Suprapubic skin (tissue), 4 donors: ENCODE measurements around the gene CCDC69. TPM values are rescaled to one million over a fixed set of nuclear protein-coding genes. Genes with fewer than 3 reads are reported as not detected.
"Not testable (repeated sequence)": the region's sequence is repeated elsewhere in the genome, so short reads cannot be mapped to it uniquely, and the experiment has no call there.

ENCODE experiments used
- DNase-seq, 2 donors: peaks; one replicate each; pipeline ENCODE4 v3.0.0-alpha.2; 2019; ENCODE audit warnings: low spot score in 2 of 2
- H3K27ac ChIP-seq: fragments of 200-600 bp; sonication (generic); one replicate; pipeline ENCODE4 v1.5.1; 2019
- H3K27me3 ChIP-seq: fragments of 200-600 bp; sonication (generic); one replicate; pipeline ENCODE4 v1.5.1; 2019
- H3K36me3 ChIP-seq: fragments of 200-600 bp; sonication (generic); one replicate; pipeline ENCODE4 v1.5.1; 2019
- H3K4me1 ChIP-seq: fragments of 200-600 bp; sonication (generic); one replicate; pipeline ENCODE4 v1.5.1; 2019
- H3K4me3 ChIP-seq: fragments of 200-600 bp; sonication (generic); one replicate; pipeline ENCODE4 v1.5.1; 2019; ENCODE audit warnings: mild to moderate bottlenecking
- H3K9me3 ChIP-seq: fragments of 200-600 bp; sonication (generic); one replicate; pipeline ENCODE4 v1.5.1; 2019
- CTCF ChIP-seq, 2 donors: fragments of 200-600 bp in 1 of 2; fragments of 450-650 bp in 1 of 2; sonication (generic) in 1 of 2; IDR thresholded peaks; one replicate each; pipeline ENCODE4 v1.5.1; 2016 to 2019; ENCODE audit warnings: antibody characterized with exemption in 2 of 2, mild to moderate bottlenecking in 1 of 2, moderate library complexity in 1 of 2
- EP300 ChIP-seq: sonication (generic); formaldehyde crosslinking; IDR thresholded peaks from one replicate; pipeline ENCODE4 v1.6.1; 2017; ENCODE audit warnings: antibody characterized with exemption
- POLR2A ChIP-seq, 2 donors: fragments of 450-650 bp; IDR thresholded peaks; one replicate each; pipeline ENCODE4 v1.6.1; 2017; ENCODE audit warnings: antibody characterized with exemption in 2 of 2, mild to moderate bottlenecking in 2 of 2, moderate library complexity in 2 of 2
- POLR2AphosphoS5 ChIP-seq, 3 donors: sonication (generic); formaldehyde crosslinking; IDR thresholded peaks; one replicate each; pipeline ENCODE4 v1.6.1; 2017; ENCODE audit warnings: antibody characterized with exemption in 3 of 3
- WGBS: methylation state at CpG from one replicate; pipeline ENCODE4 v1.1.5; 2018; 5-methylcytosine and 5-hydroxymethylcytosine counted together
- total RNA-seq, 4 donors: library from RNA; depleted of rRNA; stranded (reverse); fragments of >200 nt; gene quantifications; one replicate each; pipeline ENCODE4 v1.1.0, GENCODE V29; 2016

CCDC69 gene
- total RNA-seq, 4 donors from 2014 or later, result 11.5 to 32.3 (median 26.8) TPM

DNA sequence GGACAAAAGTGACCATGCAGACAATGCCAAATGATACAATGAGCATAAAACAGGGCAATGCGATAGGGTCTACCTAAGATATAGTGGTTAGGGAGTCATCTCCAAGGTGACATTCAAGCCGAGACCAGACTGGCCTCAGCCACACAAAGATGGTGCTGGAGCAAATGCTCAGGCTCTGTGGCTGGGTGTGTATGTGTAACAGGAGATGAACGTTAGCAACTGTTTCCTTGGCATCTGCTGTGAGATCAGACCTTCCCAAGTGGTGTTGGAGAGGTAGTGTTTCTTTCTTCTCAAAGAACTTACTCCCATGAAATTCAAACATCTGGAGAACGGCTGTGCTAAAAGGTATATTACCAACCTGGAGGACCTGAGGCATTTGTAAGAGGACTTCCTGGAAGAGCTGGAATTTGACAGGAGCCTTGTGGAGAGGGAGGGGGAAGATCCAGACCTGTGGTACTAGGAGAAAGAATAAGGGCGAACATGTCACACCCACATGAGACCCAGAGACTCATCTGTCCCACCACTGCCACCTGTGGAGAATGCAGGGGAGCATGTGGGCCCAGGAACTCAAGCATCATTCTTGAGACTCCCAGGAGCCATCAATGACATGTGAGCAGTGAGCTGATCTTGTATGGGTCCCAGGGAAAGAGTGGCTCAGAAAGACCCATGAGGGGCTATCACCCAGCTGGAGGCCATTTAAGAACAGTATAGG is 45.0 kb downstream of the CCDC69 start:
- DNase-seq, result peak; percentile 24 to 45
- no peak overlapping the region for H3K27ac ChIP-seq
- no peak overlapping the region for H3K4me3 ChIP-seq
- 92% methylated on average over 5 of the region's 5 CpGs for WGBS
- no peak for TF ChIP-seq POLR2A (IDR thresholded peaks at IDR 0.05)
- no peak for TF ChIP-seq CTCF (IDR thresholded peaks at IDR 0.05)
- TF ChIP-seq POLR2AphosphoS5 (IDR thresholded peaks at IDR 0.05), result no peak
- no peak for TF ChIP-seq EP300
- no peaks in the 10 kb centered on the region for H3K27me3 ChIP-seq
- no peaks in the 10 kb centered on the region for H3K4me1 ChIP-seq
- H3K36me3 ChIP-seq, result no peaks in the 10 kb centered on the region
- H3K9me3 ChIP-seq, result no peaks in the 10 kb centered on the region

- Histone ChIP-seq H3K9me3 (no peaks in the 10 kb centered on the region), H3K36me3 (no peaks in the 10 kb centered on the region), H3K27ac (no peak overlapping the region), H3K4me3 (no peak overlapping the region), H3K27me3 (no peaks in the 10 kb centered on the region), H3K4me1 (no peaks in the 10 kb centered on the region)
- no peak for TF ChIP-seq POLR2A (IDR thresholded peaks at IDR 0.05)
- TF ChIP-seq EP300, result no peak
- TF ChIP-seq POLR2AphosphoS5 (IDR thresholded peaks at IDR 0.05), result no peak
- no peak for TF ChIP-seq CTCF (IDR thresholded peaks at IDR 0.05)
- 100% methylated on average over 1 of the region's 1 CpG for WGBS
- DNase-seq, result no peak
Measured at GRCh38 chr5:151178372-151178771, 45.5 kb downstream of the CCDC69 start.

DNA sequence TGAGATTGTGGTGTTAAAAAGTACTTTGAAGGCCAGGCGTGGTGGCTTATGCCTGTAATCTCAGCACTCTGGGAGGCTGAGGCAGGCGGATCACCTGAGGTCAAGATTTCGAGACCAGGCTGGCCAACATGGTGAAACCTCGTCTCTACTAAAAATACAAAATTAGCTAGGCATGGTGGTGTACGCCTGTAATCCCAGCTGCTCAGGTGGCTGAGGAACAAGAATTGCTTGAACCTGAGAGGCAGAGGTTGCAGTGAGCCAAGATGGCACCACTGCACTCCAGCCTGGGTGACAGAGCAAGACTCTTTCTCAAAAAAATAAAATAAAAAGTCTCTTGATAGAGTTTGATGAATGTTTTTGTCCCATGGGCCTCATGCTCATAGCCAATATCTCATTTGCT is 47.6 kb downstream of the CCDC69 start:
- not testable (repeated sequence) for H3K36me3 ChIP-seq, H3K27ac ChIP-seq, H3K9me3 ChIP-seq, H3K27me3 ChIP-seq, H3K4me3 ChIP-seq, H3K4me1 ChIP-seq
- DNase-seq, result peak in 1 of 2 donors; percentile 26
- 84% methylated on average over 5 of the region's 5 CpGs for WGBS

GRCh38 chr5:151174612-151175101 is 49.2 kb downstream of the CCDC69 start:
- WGBS, result 70% methylated on average over 15 of the region's 15 CpGs
- Histone ChIP-seq H3K4me1 (no peaks in the 10 kb centered on the region), H3K36me3 (no peaks in the 10 kb centered on the region), H3K27me3 (no peaks in the 10 kb centered on the region), H3K4me3 (no peak overlapping the region), H3K27ac (no peak overlapping the region), H3K9me3 (no peaks in the 10 kb centered on the region)
- peak; percentile 55 to 78 for DNase-seq
- TF ChIP-seq CTCF (IDR thresholded peaks at IDR 0.05) (no peak), EP300 (no peak), POLR2AphosphoS5 (IDR thresholded peaks at IDR 0.05) (no peak), POLR2A (IDR thresholded peaks at IDR 0.05) (no peak)

DNA sequence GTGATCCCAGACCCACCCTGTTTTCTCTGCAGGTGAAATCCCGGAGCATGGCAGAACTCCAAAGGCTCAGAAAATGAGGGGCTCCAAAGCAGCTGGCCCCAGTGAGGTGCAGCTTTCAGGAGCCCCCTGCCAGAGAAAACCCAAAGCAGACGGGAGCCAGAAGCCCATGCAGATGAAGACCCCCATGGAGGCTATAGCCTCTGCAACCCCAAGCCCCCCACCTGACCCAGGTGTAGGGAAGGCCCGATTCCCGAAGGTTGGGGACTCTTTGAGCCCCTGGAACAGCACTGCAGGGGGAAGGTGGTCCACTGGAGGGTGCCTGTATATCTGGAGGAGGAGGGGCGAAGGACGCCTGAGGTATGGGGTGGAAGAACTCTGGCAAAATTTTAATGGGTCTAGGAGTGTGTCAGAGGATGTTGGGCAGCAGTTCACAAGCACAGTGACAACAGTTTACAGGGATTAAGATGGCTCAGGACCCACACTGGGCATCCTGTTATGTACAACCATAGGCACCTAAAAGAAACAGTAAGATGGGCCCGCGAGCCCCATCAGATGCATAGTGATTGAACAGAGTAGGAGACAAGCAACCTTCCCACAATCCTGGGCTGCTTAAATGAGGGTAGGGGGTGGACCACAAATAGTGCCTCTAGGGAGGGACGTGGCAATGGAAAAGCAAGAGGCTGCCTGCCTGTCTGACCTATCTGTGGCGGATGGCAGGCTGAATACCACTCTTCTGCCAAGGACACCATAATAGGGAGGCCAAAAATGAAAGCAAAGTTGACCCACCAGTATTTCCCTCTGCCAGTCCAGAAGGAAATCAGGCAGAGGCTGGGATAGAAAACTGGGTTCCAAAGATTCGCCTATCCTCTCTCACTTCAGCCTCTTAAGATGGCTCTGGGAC is 49.9 kb downstream of the CCDC69 start:
- no peak overlapping the region for H3K27ac ChIP-seq
- H3K9me3 ChIP-seq, result no peaks in the 10 kb centered on the region
- TF ChIP-seq EP300 (no peak), CTCF (IDR thresholded peaks at IDR 0.05) (no peak), POLR2AphosphoS5 (IDR thresholded peaks at IDR 0.05) (no peak), POLR2A (IDR thresholded peaks at IDR 0.05) (no peak)
- DNase-seq, result peak; percentile 39 to 70
- 81% methylated on average over 11 of the region's 11 CpGs for WGBS
- no peaks in the 10 kb centered on the region for H3K36me3 ChIP-seq
- H3K4me3 ChIP-seq, result no peak overlapping the region
- no peaks in the 10 kb centered on the region for H3K4me1 ChIP-seq
- no peaks in the 10 kb centered on the region for H3K27me3 ChIP-seq
